Vein endothelial cell (primary cell): ENCODE data around the gene IFTAP. TPM values are rescaled to one million over a fixed set of nuclear protein-coding genes. Genes with fewer than 3 reads are reported as not detected.

Experiments used
- total RNA-seq: library from RNA; depleted of rRNA; stranded (reverse); fragments of >200 nt; gene quantifications from 2 replicates; pipeline ENCODE4 v1.2.3, GENCODE V29; 2012

IFTAP gene, protein sequence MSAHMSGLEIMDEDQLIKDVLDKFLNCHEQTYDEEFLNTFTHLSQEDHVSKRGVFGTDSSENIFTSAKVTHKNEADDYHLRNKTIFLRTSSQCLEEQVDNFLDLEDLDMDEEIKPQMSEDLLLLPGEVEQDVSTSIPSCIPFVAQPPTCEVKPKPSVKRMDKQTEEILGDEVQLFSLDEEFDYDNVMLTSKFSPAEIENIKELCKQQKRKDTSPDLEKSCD
- 22.4 and 34.3 TPM in 2 replicates for total RNA-seq

DNA sequence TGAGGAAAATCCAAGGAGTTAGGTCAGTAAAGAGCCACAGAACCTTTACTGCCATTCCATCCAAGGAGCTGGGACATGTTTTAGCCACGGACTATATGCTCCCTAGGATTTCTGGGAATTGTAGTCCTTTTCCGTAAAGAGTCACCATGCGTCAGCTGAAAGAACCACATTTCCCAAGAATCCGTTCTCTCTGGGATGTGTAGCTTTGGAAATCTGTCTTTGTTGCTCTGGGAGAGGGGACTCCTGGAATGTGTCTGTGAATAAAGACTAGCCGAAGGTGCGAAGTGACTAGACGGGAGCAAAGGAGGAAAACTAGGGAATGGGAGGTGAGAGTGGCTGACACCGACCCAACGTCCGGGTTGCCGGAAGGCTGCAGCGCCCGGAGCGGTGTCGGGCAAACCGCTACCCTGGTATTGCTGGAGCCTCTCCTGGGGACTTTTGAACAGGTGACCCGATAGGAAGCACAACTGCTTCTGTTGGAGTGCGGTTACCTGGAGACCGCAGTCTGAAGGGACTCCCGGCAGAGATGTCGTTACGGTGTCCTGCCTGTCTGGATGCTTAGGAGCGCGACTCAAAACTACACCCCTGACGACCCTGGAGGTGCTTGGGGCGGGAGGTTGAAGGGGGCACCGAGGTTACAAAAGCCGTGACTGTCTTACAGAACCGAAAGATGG lies at the start of gene IFTAP:
Gene IFTAP (plus strand): TSS at position 187 of the 674 bp plus-strand sequence. CDS start 15,602 bp downstream, outside the sequence.

DNA sequence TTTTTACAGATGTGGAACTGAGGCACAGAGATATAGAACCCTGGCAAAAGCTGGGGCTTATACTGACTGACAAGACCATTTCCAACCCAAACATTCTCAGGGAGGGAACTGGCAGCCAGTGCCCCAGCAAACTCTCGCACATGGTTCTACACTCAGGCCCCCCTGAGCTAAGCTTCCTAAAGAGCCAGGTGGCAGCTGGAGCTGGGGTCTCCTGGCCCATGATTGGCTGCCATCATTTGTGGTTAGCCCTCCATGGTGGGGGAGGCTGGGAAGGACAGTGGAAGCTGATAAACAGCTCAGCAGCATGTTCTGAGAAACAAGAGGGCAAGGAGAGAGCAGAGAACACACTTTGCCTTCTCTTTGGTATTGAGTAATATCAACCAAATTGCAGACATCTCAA lies 26.6 kb upstream of the IFTAP start, which contains the start of gene RAG1:
Gene RAG1 (plus strand): TSS at position 314 of the 400 bp plus-strand sequence. CDS start 5,298 bp downstream, outside the sequence.

DNA sequence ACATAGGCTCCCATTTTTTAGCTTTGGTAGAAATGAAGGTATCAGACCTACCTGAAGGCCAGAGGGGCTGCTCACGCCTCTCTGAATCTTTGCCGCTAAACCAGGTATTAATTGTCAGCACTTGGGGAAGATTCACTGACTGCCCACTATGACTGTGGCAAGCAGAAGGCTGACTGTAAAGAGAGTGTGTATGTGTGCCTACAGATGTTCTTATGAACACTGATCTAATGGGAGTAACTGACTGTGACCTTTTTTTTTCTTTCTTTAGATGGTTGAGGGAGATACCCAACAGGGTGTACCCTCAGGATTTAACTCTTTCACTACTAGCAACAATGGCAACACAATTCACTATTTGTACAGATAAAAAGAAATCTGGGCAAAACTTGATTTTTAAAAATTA lies 3.7 kb downstream of the IFTAP start, which contains the start of gene RAG2:
Gene RAG2 (minus strand): TSS at position 186 of the 400 bp plus-strand sequence. CDS start 4,068 bp downstream, outside the sequence.

Other genes starting within 250 kb of the IFTAP start
- gene TRAF6, start 84.2 kb upstream of the IFTAP start, total RNA-seq = 17.3 and 20.6 TPM in 2 replicates
- 1.9 and 2.0 TPM in 2 replicates for gene RAG1, start 26.5 kb upstream of the IFTAP start, total RNA-seq
- gene RAG2, start 3.7 kb downstream of the IFTAP start, total RNA-seq = not detected in 2 replicates